Measurements from ENCODE around the gene RPS13.
"Not testable (repeated sequence)": the region's sequence is repeated elsewhere in the genome, so short reads cannot be mapped to it uniquely, and the experiment has no call there.

The RPS13 gene

DNA sequence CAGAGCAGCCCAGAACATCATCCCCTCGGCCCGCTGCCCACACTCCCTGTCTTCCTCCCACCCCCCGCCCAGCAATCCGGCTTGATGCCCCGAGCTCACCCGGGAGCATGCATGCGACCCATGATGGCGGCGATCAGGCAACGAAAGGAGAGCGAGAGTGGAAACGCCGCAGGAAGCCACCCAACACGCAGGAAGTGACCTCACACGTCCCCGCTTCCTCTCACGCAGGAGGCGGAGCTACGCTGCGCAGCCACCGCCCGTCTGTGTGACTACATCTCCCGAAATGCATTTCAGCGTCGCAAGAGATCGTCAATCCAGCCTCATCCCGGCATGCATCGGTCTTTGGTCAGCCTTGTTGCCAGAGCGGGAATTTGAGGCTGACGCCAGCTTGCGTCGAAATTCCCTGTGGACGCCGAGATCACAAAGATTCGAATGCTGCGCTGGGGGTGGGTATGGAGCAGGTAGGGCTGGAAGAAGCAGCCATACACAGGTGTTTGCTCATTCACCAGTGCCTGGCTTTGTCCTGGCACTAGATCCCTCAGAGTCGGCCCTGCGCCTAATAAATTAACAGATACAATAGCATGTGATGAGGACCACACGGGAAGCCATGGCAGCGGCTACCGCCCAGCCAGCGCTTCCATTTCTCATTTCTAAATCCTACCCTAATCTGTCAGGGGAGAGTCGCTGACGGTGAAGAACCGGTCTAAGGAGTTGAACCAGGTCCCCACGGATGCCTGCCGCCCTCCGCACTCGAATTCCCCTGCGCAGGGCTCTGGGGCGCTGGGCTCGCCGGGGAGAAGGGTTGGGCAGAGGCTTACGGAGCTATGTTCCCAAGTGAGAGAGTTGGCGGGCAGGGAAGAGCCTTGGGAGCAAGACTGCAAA lies at the start of gene RPS13:
Gene RPS13 (minus strand): TSS at position 148 of the 882 bp plus-strand sequence. CDS start 26 bp downstream, at position 122.
- peak; percentile 93 for DNase-seq

DNA sequence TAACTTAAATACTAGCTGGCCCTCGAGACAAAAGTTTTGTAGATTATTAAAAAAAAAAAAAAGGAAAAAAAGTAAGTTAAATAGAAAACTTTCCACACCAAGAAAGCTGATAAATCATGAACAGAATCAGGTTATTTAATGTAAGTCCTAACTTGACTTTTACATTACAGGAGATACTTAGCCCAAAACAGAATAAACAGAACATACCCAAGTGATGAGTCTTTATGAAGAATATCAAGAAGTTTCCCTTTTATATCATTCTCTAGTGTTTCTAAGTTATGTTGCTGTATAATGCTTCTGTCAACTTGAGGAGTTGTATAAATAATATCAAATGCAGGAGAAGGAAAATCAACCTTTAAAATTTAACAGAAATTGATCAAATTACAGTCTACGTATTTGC lies 44.5 kb upstream of the RPS13 start:
- DNase-seq: no peak

DNA sequence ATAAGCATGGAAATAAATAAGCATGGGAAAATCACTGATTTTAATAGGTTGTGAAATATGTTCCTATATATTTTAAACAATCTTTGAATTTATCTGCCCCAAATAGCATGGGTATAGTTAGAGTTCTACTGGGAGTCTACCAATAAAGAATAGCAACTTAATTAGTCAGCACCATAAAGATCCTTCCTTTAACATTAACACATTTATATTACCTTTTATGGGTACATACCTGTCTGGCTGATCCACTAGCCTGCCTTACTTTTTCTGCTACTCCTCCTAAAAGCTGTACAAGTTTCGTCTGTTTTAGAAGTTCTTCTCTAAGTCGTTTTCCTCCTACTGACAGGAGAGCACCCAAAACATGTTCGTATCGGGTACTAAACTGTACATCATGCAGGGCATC lies 39.8 kb upstream of the RPS13 start:
- no peak for DNase-seq

DNA sequence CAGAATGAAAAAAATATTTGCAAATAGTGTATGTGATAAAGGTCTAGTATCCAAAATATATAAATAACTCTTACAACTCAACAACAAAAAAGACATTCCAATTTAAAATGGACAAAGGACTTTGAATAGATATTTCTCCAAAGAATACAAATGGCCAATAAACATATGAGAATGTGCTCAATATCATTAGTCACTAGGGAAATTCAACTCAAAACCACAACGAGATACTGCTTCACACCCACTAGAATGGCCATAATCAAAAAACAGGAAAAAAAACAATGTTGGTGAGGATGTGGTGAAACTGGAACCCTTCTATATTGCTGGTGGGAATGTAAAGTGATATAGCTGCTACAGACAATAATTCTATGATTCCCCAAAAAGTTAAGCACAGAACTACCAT lies 38.6 kb upstream of the RPS13 start:
- DNase-seq: no peak

DNA sequence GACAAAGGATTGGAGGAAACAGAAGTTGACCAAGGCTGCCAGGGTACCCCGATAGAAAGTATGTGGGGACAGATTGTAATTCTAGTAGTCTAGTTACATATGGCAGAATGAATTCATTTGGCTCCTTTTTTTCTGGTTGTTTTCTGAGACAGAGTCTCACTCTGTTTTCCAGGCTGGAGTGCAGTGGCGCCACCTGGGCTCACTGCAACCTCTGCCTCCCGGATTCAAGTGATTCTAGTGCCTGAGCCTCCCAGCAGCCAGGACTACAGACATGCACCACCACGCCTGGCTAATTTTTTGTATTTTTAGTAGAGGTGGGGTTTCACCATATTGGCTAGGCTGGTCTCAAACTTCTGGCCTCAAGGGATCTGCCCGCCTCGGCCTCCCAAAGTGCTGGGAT lies 30.3 kb upstream of the RPS13 start:
- DNase-seq: not testable (repeated sequence)

DNA sequence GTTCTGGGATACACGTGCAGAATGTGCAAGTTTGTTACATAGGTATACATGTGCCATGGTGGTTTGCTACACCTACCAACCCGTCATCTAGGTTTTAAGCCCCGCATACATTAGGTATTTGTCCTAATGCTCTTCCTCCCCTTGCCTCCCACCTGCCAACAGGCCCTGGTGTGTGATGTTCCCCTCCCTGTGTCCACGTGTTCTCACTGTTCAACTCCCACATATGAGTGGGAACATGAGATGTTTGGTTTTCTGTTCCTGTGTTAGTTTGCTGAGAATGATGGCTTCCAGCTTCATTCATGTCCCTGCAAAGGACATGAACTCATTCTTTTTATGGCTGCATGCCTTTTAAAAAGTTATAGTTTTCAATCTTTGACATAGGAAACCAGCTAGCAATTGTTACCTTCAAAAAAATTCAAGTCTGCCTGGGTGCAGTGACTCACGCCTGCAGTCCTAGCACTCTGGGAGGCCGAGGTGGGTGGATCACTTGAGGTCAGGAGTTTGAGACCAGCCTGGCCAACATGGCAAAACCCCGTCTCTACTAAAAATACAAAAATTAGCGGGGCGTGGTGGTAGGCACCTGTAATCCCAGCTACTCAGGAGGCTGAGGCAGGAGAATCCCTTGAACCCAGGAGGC lies 28.1 kb upstream of the RPS13 start:
- not testable (repeated sequence) for DNase-seq

DNA sequence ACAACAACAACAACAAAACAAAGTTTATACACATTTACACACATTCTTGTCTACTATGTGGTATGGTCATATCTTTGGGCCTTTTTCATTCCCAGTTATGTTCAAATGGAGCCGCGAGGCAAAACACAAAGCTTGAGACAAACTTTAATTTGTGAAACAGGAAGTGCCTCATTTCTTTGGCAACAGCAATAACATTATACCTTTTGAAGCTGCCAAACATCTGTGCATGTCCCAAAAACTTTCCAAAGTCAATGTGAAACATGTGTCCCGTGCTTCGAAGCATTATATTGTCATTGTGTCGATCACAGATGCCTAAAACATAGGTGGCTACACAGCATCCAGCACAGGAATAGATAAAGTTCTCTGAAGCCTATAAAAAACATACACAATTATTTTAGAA lies 25.0 kb upstream of the RPS13 start:
- DNase-seq: no peak

DNA sequence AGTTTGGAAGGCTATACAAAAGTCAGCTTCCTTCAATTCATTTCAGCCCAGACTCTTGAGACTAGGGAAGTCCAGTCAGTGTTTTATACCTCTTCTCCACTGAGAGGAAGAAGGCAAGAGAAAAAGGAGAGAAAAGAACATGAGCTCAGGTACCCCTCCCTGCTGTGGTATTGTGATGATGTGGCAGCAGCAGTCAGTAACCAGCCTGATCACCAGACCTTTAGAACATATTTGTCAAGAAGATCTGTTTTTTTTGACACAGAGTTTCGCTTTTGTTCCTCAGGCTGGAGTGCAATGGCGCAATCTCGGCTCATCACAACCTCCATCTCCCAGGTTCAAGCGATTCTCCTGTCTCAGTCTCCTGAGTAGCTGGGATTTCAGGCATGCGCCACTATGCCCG lies 21.2 kb upstream of the RPS13 start:
- no peak for DNase-seq

DNA sequence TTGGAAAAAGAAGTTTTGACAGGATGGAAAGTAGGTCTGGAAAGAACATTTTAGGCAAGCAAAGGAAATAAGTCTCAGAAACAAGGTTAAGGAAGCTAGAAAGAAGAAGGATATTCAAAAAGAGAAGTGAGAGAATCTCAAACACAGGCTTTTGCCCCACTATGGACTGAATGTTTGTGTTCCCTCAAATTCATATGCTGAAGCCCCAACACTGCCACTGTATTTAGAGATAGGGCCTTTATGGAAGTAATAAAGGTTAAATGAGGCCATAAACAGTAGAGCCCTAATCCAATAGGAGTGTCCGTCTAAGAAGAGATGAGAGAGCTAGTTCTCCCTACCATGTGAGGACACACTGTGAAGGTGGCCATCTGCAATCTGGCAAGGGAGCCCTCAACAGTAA lies 20.6 kb upstream of the RPS13 start:
- no peak for DNase-seq

DNA sequence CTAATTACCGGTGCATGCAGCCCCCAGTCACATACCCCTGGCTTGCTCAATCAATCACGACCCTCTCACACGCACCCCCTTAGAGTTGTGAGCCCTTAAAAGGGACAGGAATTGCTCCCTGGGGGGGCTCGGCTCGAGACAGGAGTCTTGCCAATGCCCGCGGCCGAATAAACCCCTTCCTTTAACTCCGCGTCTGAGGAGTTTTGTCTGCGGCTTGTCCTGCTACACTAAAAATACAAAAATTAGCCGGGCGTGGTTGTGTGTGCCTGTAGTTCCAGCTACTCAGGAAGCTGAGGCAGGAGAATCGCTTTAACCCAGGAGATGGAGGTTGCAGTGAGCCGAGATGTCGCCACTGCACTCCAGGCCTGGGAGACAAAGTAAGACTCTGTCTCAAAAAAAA lies 8.5 kb upstream of the RPS13 start:
- not testable (repeated sequence) for DNase-seq

DNA sequence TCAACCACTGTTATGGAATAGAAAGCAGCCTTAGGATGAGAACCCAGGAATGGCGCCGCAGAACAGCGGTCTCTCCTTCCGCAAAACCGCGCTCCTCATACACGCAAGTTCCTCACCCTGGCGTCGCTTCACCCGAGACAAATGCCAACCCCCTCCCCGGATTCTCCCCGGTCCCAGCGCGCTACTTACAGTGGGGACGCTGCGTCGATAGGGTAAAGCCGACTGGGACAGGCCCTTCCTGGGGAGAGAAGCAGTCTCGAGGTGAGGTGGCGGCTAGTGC lies 287 bp downstream of the RPS13 start:
- no peak for DNase-seq

DNA sequence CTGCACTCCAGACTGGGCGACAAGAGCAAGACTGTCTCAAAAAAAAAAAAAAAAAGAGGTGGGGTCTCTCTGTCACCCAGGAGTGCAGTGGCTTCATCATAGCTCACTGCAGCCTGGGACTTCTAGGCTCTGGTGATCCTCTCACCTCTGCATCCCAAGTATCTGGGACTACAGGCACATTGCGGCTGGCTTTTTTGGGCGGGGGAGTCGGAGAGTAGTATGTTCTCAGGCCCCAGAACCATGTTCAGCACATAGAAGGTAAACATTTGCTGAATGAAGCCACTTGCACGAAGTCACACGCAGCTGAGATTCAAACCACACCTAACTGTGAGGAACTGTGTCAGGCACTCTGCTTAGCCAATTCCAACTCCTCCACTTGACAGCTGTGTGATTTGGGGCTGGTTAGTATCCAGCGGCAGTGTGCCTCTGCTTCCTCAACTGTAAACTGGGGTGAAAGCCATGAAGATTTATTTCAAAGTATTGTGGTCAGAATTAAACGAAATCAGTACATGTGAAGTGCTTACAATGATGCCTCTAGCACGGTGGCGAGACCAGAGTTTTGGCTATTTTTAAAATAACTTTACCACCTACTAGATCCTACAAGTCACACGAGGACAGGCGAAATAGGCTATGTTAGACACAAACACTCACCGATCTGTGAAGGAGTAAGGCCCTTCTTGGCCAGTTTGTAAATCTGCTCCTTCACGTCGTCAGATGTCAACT lies 789 bp downstream of the RPS13 start:
- no peak for DNase-seq

DNA sequence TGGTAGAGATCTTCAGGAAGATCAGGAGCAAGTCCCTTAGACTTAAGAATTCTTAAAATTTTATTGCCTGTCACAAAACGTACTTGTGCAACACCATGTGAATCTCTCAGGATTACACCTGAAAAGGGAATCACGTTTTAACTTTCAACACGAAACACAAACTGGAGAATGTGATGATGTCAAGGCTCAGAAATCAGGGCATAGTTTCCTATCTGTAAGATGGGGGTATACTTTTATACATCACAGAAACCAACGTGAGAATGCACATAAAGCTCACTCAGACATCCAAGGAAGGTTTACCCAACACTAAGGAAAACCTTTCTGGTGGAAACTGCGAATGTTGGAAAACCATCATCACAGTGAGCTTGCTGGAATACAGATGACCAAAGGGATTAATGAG lies 2.0 kb downstream of the RPS13 start:
- no peak for DNase-seq

DNA sequence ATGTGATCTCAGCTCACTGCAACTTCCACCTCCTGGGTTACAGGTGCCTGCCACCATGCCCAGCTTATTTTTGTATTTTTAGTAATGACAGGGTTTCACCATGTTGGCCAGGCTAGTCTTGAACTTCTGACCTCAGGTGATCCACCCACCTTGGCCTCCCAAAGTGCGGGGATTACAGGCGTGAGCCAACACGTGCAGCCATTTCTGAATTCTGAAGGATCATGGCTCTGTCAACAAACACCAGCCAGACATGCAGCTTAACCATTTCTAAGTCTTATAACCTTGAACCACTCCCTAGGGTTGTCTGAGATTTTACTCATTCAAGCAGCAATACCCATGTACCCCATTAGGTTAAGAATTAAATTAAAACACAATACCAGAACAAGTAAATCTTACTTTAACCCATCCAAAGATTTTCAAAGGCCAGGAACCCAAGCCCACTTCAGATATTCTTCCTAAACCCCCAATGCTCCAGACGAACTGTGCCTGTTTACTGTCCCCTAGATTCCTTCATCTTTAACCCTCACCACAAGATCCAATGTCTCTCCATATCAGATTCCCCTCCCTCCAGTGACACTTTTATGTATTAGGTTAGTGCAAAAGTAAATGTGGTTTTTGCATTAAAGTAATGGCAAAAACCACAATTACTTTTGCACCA lies 4.0 kb downstream of the RPS13 start:
- no peak for DNase-seq

DNA sequence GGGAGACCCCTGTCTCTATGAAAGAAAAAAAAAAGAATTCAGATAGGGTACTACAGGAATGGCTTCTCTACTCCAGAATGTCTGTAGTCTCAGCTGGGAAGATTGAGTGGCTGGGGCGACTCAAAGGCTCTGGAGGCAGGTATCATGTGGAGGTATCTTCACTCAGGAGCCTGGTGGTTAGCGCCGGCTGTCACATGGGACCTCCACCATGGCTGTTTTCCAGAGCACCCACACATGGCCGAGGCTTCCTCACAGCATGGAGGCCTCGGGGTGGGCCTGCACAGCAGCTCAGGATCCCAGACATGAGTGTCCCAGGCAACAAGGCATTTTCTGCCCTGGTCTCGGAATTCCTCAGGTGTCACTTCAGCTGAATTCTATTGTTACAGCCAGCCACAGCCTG lies 10.1 kb downstream of the RPS13 start:
- DNase-seq: no peak

DNA sequence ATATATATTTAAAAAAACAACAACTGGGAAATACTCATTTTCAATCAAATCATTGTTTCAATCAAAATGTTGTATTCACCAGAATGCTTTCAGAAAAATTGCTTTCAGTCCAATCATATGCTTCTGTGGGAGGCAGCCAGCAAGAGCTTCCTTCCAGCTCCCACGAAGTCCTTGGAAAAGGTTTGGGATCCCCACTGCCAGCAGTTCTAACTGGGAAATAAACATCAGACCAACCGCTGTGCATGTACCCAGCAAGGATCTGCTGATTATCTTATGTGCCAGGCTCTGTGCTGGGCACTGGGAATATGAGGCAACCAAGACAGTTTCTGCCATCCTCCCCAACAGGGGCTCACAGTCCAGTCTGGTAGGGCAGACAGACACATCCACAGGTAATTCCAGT lies 10.8 kb downstream of the RPS13 start:
- DNase-seq: no peak

DNA sequence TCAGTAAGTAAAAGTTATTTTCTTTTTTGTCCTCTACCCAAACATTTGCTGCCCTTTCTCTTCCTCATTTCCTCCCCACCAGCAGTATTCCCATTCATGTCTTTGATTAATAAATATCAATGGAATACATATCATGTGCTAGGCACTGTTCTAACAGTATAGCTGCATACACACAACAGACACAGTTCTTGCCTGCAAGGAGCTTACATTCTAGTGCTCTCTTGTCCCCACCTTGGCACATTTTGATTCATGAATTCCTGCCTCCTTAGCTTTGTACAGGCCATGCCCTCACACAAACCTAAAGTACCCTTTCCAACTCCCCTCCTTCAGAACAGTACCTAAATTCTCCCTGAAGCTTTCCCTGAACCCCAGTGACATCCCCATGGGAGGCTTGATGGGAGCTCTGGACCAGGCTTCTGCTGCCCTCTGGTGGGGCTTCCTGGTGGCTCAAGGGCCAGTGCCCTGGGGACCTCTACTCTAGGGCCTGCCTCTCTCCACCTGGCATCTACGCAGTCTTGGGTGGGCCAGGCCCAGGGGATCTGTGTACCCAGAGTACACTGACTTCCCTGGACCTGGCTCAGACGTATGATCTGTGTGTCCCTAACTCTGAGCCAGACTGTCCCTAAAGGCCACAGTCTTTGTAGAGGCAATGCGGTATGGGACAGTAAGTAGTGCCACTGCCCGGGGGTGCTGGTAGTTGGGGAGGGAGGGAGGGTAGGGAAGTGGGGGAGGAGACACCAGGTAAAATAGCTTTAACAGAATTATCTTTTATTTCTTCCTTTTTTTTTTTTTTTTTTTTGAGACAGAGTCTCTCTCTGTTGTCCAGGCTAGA lies 14.1 kb downstream of the RPS13 start:
- DNase-seq: peak; percentile 80

DNA sequence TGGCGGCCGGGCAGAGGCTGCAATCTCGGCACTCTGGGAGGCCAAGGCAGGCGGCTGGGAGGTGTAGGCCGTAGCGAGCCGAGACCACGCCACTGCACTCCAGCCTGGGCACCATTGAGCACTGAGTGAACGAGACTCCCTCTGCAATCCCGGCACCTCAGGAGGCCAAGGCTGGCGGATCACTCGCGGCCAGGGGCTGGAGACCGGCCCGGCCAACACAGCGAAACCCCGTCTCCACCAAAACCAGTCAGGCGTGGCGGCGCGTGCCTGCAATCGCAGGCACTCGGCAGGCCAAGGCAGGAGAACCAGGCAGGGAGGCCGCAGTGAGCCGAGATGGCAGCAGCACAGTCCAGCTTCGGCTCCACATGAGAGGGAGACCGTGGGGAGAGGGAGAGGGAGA lies 26.3 kb downstream of the RPS13 start:
- not testable (repeated sequence) for DNase-seq

DNA sequence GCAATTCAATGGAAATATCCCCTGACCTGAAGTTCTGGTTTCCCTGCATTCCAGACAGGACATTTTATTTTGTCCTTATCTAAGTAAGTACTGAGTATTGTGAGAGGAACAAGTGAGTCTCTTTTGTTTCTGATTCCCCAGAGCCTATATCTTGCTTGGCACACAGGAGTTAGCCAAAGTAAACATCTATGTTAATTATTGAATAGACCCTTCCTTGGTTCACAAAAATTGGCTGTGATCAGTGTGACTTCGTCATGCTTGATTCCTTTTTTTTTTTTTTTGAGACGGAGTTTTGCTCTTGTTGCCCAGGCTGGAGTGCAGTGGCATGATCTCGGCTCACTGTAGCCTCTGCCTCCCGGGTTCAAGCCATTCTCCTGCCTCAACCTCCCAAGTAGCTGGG lies 29.0 kb downstream of the RPS13 start:
- not testable (repeated sequence) for DNase-seq

DNA sequence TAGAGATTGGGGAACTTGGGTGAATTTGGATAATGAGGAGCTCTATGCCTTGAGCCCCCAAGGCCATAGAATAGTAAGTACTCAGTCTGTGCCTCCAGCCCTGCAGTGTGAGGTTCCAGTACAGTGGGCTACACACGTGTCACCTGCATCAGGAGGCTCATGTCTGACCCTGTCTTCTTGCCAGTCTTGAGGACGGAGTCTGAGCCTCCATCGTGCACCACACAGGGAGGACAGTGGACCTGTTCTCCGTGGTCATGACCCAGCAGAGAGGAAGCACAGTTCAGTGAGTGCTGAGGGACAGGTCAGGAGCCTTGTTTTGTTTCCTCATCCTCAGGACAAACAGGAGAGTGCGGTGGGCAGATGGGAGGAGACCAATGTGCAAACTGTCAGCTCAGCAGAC lies 30.8 kb downstream of the RPS13 start:
- no peak for DNase-seq

DNA sequence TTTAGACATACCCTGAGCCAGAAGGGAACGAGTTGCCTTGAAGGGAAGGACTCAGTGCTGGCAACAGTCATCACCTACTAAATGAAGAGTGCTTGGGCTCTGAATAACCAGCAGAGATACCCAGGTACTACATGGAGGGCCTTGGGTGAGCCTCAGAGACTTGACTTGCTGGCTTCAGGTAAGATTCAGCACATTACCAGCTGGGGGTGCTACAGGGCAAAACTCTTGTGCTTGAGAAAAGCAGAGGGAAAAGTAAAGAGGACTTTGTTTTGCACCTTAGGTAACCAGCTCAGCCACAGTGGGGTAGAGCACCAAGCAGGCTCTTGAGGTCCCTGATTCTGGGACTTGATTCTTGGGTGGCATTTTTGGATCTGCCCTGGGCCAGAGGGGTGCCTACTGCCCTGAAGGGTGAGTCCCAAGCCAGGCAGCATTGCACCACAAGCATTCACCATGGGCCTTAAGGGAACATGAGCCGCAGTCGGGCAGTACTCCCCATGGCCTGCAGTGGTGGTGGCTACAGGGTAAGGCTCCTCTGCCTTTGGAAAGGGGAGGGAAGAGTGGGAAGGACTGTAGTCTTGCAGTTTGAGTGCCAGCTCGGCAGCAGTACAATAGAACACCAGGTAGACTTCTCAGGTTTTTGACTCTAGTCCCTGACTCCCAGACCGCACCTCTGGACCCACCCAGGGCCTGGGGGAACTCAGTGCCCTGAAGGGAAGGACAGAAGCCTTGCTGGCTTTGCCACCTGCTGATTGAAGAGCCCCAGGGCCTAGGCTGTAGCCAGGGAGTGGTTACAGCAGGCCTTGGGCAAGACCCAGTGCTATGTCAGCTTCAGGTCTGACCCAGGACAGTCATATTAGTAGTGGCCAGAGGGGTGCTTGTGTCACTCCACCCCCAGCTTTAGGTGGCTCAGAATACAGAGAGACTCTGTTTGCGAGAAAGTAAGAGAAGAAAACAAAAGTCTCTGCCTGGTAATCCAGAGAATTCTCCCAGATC lies 40.5 kb downstream of the RPS13 start:
- no peak for DNase-seq

Data from stimulated activated CD8-positive, alpha-beta memory T cell treated with anti-CD3 and anti-CD28 coated beads, Interleukin-4, amount 100 ng/mL, for 48 hours (primary cell).